Cardiac septum (tissue), 1 donor: Measurements from ENCODE around the gene PPIH. TPM values are rescaled to one million over a fixed set of nuclear protein-coding genes. Genes with fewer than 3 reads are reported as not detected.
A peak's percentile ranks its signal among the peaks of the same experiment; 100 is the strongest.
"Not testable (repeated sequence)": the region's sequence is repeated elsewhere in the genome, so short reads cannot be mapped to it uniquely, and the experiment has no call there.

Experiments used
- DNase-seq: peaks from one replicate; pipeline ENCODE4 v3.0.0-alpha.2; 2020; ENCODE audit warnings: low spot score
- intact Hi-C: fragments of 100-400 bp; cut with DNase I; formaldehyde crosslinking; loops from one replicate; pipeline ENCODE4 v1.14.0; 2022
- total RNA-seq: library from RNA; stranded (reverse); fragmentation: NEBNext Ultra II Directional; extraction: Animal tissue kit (Norgen Biotek cat#: 25700); gene quantifications from one replicate; pipeline ENCODE4 v1.2.1, GENCODE V29; 2021
- donor health status: DM: no; HTN: no; CAD: no.

Gene PPIH
- total RNA-seq, 1 donor from 2014 or later: 18.3 TPM

- intact Hi-C loops: loop anchor here (5.0 kb wide), 1 partner anchor 86 kb away; the partner anchor contains the start of genes C1orf50 and P3H1
Observed at GRCh38 chr1:42680921-42681683, 22.9 kb downstream of the PPIH start.

GRCh38 chr1:42681741-42682483 is 23.7 kb downstream of the PPIH start, which contains the start of gene YBX1:
Gene YBX1, plus strand, starts transcription at chr1:42682418. Its CDS starts 148 bp downstream, at chr1:42682566.
- intact Hi-C loops: loop anchor here (1.0 to 5.0 kb wide), 3 partner anchors 24 to 226 kb away; partner anchors contain the start of genes C1orf50, P3H1, PPCS and PPIH

More at GRCh38 chr1:42680921-42681683, 22.9 kb downstream of the PPIH start:
- no peak for DNase-seq

GRCh38 chr1:42682484-42682738 is 24.2 kb downstream of the PPIH start:
- intact Hi-C loops: loop anchor here (1.0 to 5.0 kb wide), 3 partner anchors 24 to 226 kb away; partner anchors contain the start of genes C1orf50, P3H1, PPCS and PPIH
- DNase-seq: not testable (repeated sequence)

More at GRCh38 chr1:42681741-42682483, 23.7 kb downstream of the PPIH start, which contains the start of gene YBX1:
- DNase-seq: peak; percentile 98

GRCh38 chr1:42682739-42683531 is 24.7 kb downstream of the PPIH start:
- peak; percentile 84 for DNase-seq
- intact Hi-C loops: loop anchor here (1.0 to 5.0 kb wide), 3 partner anchors 25 to 227 kb away; partner anchors contain the start of genes C1orf50, P3H1, PPCS and PPIH

- no peak for DNase-seq
- intact Hi-C loops: loop anchor here (5.0 kb wide), 1 partner anchor 83 kb away; the partner anchor contains the start of genes C1orf50 and P3H1
Observed at GRCh38 chr1:42684139-42684538, 25.9 kb downstream of the PPIH start.

GRCh38 chr1:42686418-42686817 is 28.2 kb downstream of the PPIH start:
- intact Hi-C loops: no loop called here
- DNase-seq: no peak

- intact Hi-C loops: no loop called here
- DNase-seq: no peak
Observed at GRCh38 chr1:42689912-42690311, 31.7 kb downstream of the PPIH start.

- intact Hi-C loops: no loop called here
- DNase-seq: no peak
Observed at GRCh38 chr1:42690477-42691156, 32.4 kb downstream of the PPIH start.

- intact Hi-C loops: no loop called here
- no peak for DNase-seq
Observed at GRCh38 chr1:42691157-42691498, 32.9 kb downstream of the PPIH start.

GRCh38 chr1:42692461-42692860 is 34.2 kb downstream of the PPIH start:
- intact Hi-C loops: no loop called here
- DNase-seq: no peak

- intact Hi-C loops: no loop called here
- DNase-seq: no peak
Observed at GRCh38 chr1:42692911-42693310, 34.7 kb downstream of the PPIH start.

- DNase-seq: no peak
Observed at GRCh38 chr1:42698081-42698813, 40.0 kb downstream of the PPIH start.

GRCh38 chr1:42700006-42700405 is 41.8 kb downstream of the PPIH start:
- intact Hi-C loops: no loop called here
- no peak for DNase-seq

More at GRCh38 chr1:42698081-42698813, 40.0 kb downstream of the PPIH start:
- intact Hi-C loops: no loop called here

- DNase-seq: no peak
- intact Hi-C loops: no loop called here
Observed at GRCh38 chr1:42703888-42704464, 45.8 kb downstream of the PPIH start.

- intact Hi-C loops: not testable (repeated sequence)
Observed at GRCh38 chr1:42712808-42713207, 54.6 kb downstream of the PPIH start.

GRCh38 chr1:42713293-42713692 is 55.1 kb downstream of the PPIH start:
- no peak for DNase-seq
- intact Hi-C loops: no loop called here

More at GRCh38 chr1:42712808-42713207, 54.6 kb downstream of the PPIH start:
- not testable (repeated sequence) for DNase-seq

GRCh38 chr1:42714441-42714840 is 56.2 kb downstream of the PPIH start:
- not testable (repeated sequence) for DNase-seq

GRCh38 chr1:42720868-42721267 is 62.6 kb downstream of the PPIH start:
- intact Hi-C loops: no loop called here
- no peak for DNase-seq

More at GRCh38 chr1:42714441-42714840, 56.2 kb downstream of the PPIH start:
- intact Hi-C loops: not testable (repeated sequence)
